Transverse colon (tissue), 4 donors: Measurements from ENCODE around the gene AFAP1L1. TPM values are rescaled to one million over a fixed set of nuclear protein-coding genes. Genes with fewer than 3 reads are reported as not detected.
"Not testable (repeated sequence)": the region's sequence is repeated elsewhere in the genome, so short reads cannot be mapped to it uniquely, and the experiment has no call there.

Source experiments
- DNase-seq: peaks from one replicate; pipeline ENCODE4 v3.0.0-alpha.2; 2019
- H3K27ac ChIP-seq, 4 donors: fragments of 200-600 bp; sonication (generic); 2 replicates each; pipeline ENCODE4 v1.5.1; 2016 to 2018; ENCODE audit warnings: inconsistent platforms in 4 of 4
- H3K27me3 ChIP-seq: fragments of 200-600 bp; sonication (generic); 2 replicates; pipeline ENCODE4 v1.5.1; 2017; ENCODE audit warnings: inconsistent platforms
- H3K36me3 ChIP-seq, 4 donors: fragments of 200-600 bp; sonication (generic); 2 replicates each; pipeline ENCODE4 v1.5.1; 2017 to 2019; ENCODE audit warnings: inconsistent platforms in 4 of 4
- H3K4me1 ChIP-seq, 4 donors: fragments of 200-600 bp; sonication (generic); 2 replicates each; pipeline ENCODE4 v1.5.1; 2017 to 2020; ENCODE audit warnings: inconsistent platforms in 4 of 4
- H3K4me3 ChIP-seq, 4 donors: fragments of 200-600 bp; sonication (generic); 1 replicate in 1 of 4; 2 replicates in 3 of 4; pipeline versions ENCODE4 v1.5.1 to v1.6.1; 2017 to 2019; ENCODE audit warnings: inconsistent platforms in 4 of 4
- H3K9me3 ChIP-seq, 2 donors: fragments of 200-600 bp; sonication (generic); 2 replicates each; pipeline ENCODE4 v1.5.1; 2017 to 2019; ENCODE audit warnings: inconsistent platforms in 2 of 2
- CTCF ChIP-seq, 5 experiments: fragments of 200-600 bp in 3 of 5; fragments of 450-650 bp in 2 of 5; sonication (generic) in 3 of 5; IDR thresholded peaks; 1 replicate in 2 of 5; 2 replicates in 3 of 5; pipeline ENCODE4 v1.5.1; 2016 to 2017; ENCODE audit warnings: antibody characterized with exemption in 5 of 5, inconsistent platforms in 3 of 5, mild to moderate bottlenecking in 2 of 5, moderate library complexity in 1 of 5
- EP300 ChIP-seq: sonication (generic); formaldehyde crosslinking; IDR thresholded peaks from one replicate; pipeline ENCODE4 v1.6.1; 2017; ENCODE audit warnings: antibody characterized with exemption, low read depth
- POLR2A ChIP-seq: fragments of 450-650 bp; IDR thresholded peaks from one replicate; pipeline ENCODE4 v1.6.1; 2016; ENCODE audit warnings: antibody characterized with exemption, mild to moderate bottlenecking, moderate library complexity
- POLR2AphosphoS5 ChIP-seq, 3 donors: sonication (generic); formaldehyde crosslinking; IDR thresholded peaks; one replicate each; pipeline ENCODE4 v1.6.1; 2016; ENCODE audit warnings: antibody characterized with exemption in 3 of 3
- WGBS, 2 donors: methylation state at CpG; one replicate each; pipeline ENCODE4 v1.1.5; 2018; ENCODE audit warnings: low coverage in 1 of 2; 5-methylcytosine and 5-hydroxymethylcytosine counted together
- in situ Hi-C, 4 donors: fragments of 200-750 bp; cut with MboI; loops; one replicate each; pipeline versions ENCODE4 v1.15.0 to v1.15.1; 2017; ENCODE audit warnings: low sequenced_read_pairs in 3 of 4, low pct_ligation_motif_present in 1 of 4, low pct_unique_long_range_greater_than_20kb in 1 of 4
- intact Hi-C: fragments of 100-400 bp; cut with DNase I; formaldehyde crosslinking; loops from one replicate; pipeline ENCODE4 v1.15.1; 2023; ENCODE audit warnings: low total_unique reads
- total RNA-seq, 4 donors: library from RNA; depleted of rRNA; stranded (reverse); fragments of >200 nt; gene quantifications; one replicate each; pipeline ENCODE4 v1.1.0, GENCODE V29; 2016

The AFAP1L1 gene
- total RNA-seq, 4 donors from 2014 or later = 2.2 to 4.1 (median 3.0) TPM

- no peak for DNase-seq
- Histone ChIP-seq H3K36me3 (no peaks in the 10 kb centered on the region), H3K27me3 (peaks cover 28% of the 10 kb centered on the region), H3K27ac (no peak overlapping the region), H3K4me1 (peaks cover 0 to 10% (median 3%) of the 10 kb centered on the region in 4 donors), H3K4me3 (no peak overlapping the region), H3K9me3 (peaks cover 9 to 12% of the 10 kb centered on the region in 2 donors)
- in situ Hi-C loops = no loop called here
- 87 to 92% methylated on average over 7 to 9 of the region's 9 CpGs for WGBS, 2 donors
- TF ChIP-seq EP300 (no peak), CTCF (IDR thresholded peaks at IDR 0.05) (no peak)
- intact Hi-C loops = no loop called here
These were observed 4.3 kb upstream of the AFAP1L1 start for GRCh38 chr5:149267241-149267973.

GRCh38 chr5:149268928-149269557, 2.6 kb upstream of the AFAP1L1 start:
- H3K4me1 ChIP-seq = peaks cover 0 to 15% (median 3%) of the 10 kb centered on the region in 4 donors
- no peak for TF ChIP-seq POLR2A
- no peak for TF ChIP-seq EP300
- TF ChIP-seq CTCF (IDR thresholded peaks at IDR 0.05) = peak; percentile 63 to 74 (median 71)
- TF ChIP-seq POLR2AphosphoS5 (IDR thresholded peaks at IDR 0.05) = no peak
- in situ Hi-C loops = no loop called here
- no peaks in the 10 kb centered on the region for H3K36me3 ChIP-seq
- no peak overlapping the region for H3K4me3 ChIP-seq
- WGBS, 2 donors = 53 to 60% methylated on average over 6 of the region's 6 CpGs
- DNase-seq = no peak
- no peak overlapping the region for H3K27ac ChIP-seq
- H3K9me3 ChIP-seq = peaks cover 9 to 12% of the 10 kb centered on the region in 2 donors
- intact Hi-C loops = no loop called here
- H3K27me3 ChIP-seq = peaks cover 36% of the 10 kb centered on the region

GRCh38 chr5:149271195-149271715, 404 bp upstream of the AFAP1L1 start:
- in situ Hi-C loops (no loop called here), intact Hi-C loops (loop anchor here (5.0 kb wide), 1 partner anchor 129 kb away; the partner anchor contains the start of gene ABLIM3)
- TF ChIP-seq POLR2AphosphoS5 (IDR thresholded peaks at IDR 0.05) (no peak), EP300 (no peak), CTCF (IDR thresholded peaks at IDR 0.05) (no peak), POLR2A (no peak)
- Histone ChIP-seq H3K27ac (peak overlapping the region in 3 of 4 donors; percentile 26 to 60 (median 53)), H3K4me3 (peak overlapping the region; percentile 24 to 72 (median 50)), H3K4me1 (peaks cover 0 to 15% (median 3%) of the 10 kb centered on the region in 4 donors), H3K36me3 (no peaks in the 10 kb centered on the region), H3K9me3 (peaks cover 9 to 12% of the 10 kb centered on the region in 2 donors), H3K27me3 (peaks cover 36% of the 10 kb centered on the region)
- no peak for DNase-seq
- WGBS, 2 donors = 16 to 19% methylated on average over 10 to 39 of the region's 40 CpGs

GRCh38 chr5:149272781-149273180, 1.1 kb downstream of the AFAP1L1 start:
- H3K9me3 ChIP-seq = peaks cover 9 to 12% of the 10 kb centered on the region in 2 donors
- H3K27ac ChIP-seq, H3K36me3 ChIP-seq, DNase-seq, in situ Hi-C loops: not testable (repeated sequence)
- H3K4me1 ChIP-seq = peaks cover 0 to 15% (median 3%) of the 10 kb centered on the region in 4 donors
- H3K4me3 ChIP-seq = peak overlapping the region in 2 of 4 donors; percentile 54 to 72
- WGBS, 2 donors = 71% methylated on average over 16 of the region's 16 CpGs; no CpG with 5 or more reads in 1 of the 2 donors
- peaks cover 36% of the 10 kb centered on the region for H3K27me3 ChIP-seq
- intact Hi-C loops = loop anchor here (5.0 kb wide), 1 partner anchor 130 kb away; the partner anchor contains the start of gene ABLIM3
